ENCODE data around the gene PARL. TPM values are rescaled to one million over a fixed set of nuclear protein-coding genes. Genes with fewer than 3 reads are reported as not detected.

PARL gene
- total RNA-seq, 3 donors from 2014 or later = 67.0 to 71.8 (median 68.9) TPM

- intact Hi-C loops (cut with DNase I, micrococcal nuclease) = no loop called here
- ATAC-seq = no peak
- Histone ChIP-seq H3K4me1 (ENCODE audit: low read depth) (no peaks in the 10 kb centered on the region), H3K9me3 (no peaks in the 10 kb centered on the region), H3K36me3 (ENCODE audit: low read depth) (no peaks in the 10 kb centered on the region), H3K4me3 (no peak overlapping the region)
- no peak for DNase-seq
- no peak for TF ChIP-seq CTCF (IDR thresholded peaks at IDR 0.05)
These were observed 26.4 kb upstream of the PARL start for GRCh38 chr3:183911087-183911486.

- no peak for TF ChIP-seq CTCF (IDR thresholded peaks at IDR 0.05)
- Histone ChIP-seq H3K4me3 (no peak overlapping the region), H3K9me3 (no peaks in the 10 kb centered on the region), H3K4me1 (ENCODE audit: low read depth) (no peaks in the 10 kb centered on the region), H3K36me3 (ENCODE audit: low read depth) (no peaks in the 10 kb centered on the region)
- intact Hi-C loops (cut with DNase I, micrococcal nuclease) = no loop called here
- ATAC-seq (no peak), DNase-seq (no peak)
These were observed 24.4 kb upstream of the PARL start for GRCh38 chr3:183909030-183909600.

GRCh38 chr3:183907911-183908331, 23.2 kb upstream of the PARL start:
- no peaks in the 10 kb centered on the region for H3K9me3 ChIP-seq
- no peak overlapping the region for H3K4me3 ChIP-seq
- no peaks in the 10 kb centered on the region for H3K36me3 ChIP-seq (ENCODE audit: low read depth)
- no peak for TF ChIP-seq CTCF (IDR thresholded peaks at IDR 0.05)
- intact Hi-C loops (cut with DNase I, micrococcal nuclease) = no loop called here
- ATAC-seq (no peak), DNase-seq (no peak)
- H3K4me1 ChIP-seq (ENCODE audit: low read depth) = no peaks in the 10 kb centered on the region

- no peak for TF ChIP-seq CTCF (IDR thresholded peaks at IDR 0.05)
- Histone ChIP-seq H3K36me3 (ENCODE audit: low read depth) (no peaks in the 10 kb centered on the region), H3K9me3 (no peaks in the 10 kb centered on the region), H3K4me3 (no peak overlapping the region), H3K4me1 (ENCODE audit: low read depth) (no peaks in the 10 kb centered on the region)
- intact Hi-C loops (cut with DNase I, micrococcal nuclease) = no loop called here
- ATAC-seq (no peak), DNase-seq (no peak)
These were observed 22.5 kb upstream of the PARL start for GRCh38 chr3:183907176-183907575.

- Histone ChIP-seq H3K9me3 (no peaks in the 10 kb centered on the region), H3K36me3 (ENCODE audit: low read depth) (no peaks in the 10 kb centered on the region), H3K4me1 (ENCODE audit: low read depth) (no peaks in the 10 kb centered on the region), H3K4me3 (no peak overlapping the region)
- intact Hi-C loops (cut with DNase I, micrococcal nuclease) = no loop called here
- ATAC-seq = no peak
- TF ChIP-seq CTCF (IDR thresholded peaks at IDR 0.05) = no peak
- no peak for DNase-seq
These were observed 21.7 kb upstream of the PARL start for GRCh38 chr3:183906234-183906921.

Data from mucosa of descending colon (tissue), 3 donors.